ENCODE results near the gene OR8D1. TPM values are rescaled to one million over a fixed set of nuclear protein-coding genes. Genes with fewer than 3 reads are reported as not detected.
"Not testable (repeated sequence)": the region's sequence is repeated elsewhere in the genome, so short reads cannot be mapped to it uniquely, and the experiment has no call there.

OR8D1 gene
- total and polyA plus RNA-seq, 2 donors, result not detected

- Histone ChIP-seq H3K4me1 (ENCODE audit: control insufficient read depth in 2 of 2, insufficient read depth in 2 of 2, low read length in 2 of 2) (no peaks in the 10 kb centered on the region), H3K27ac (ENCODE audit: low read depth in 1 of 2, low read length in 1 of 2) (no peak overlapping the region), H3K27me3 (ENCODE audit: control insufficient read depth in 2 of 2, insufficient read depth in 1 of 2, low read length in 1 of 2) (no peaks in the 10 kb centered on the region), H3K4me3 (ENCODE audit: low read length in 2 of 2) (no peak overlapping the region), H3K36me3 (ENCODE audit: control insufficient read depth in 2 of 2, insufficient read depth in 2 of 2, low read length in 1 of 2) (no peaks in the 10 kb centered on the region), H3K9me3 (ENCODE audit: control insufficient read depth in 2 of 2, insufficient read depth in 1 of 2, low read length in 1 of 2) (no peaks in the 10 kb centered on the region)
- no peak for DNase-seq (ENCODE audit: low read depth in 6 of 9, low spot score in 9 of 9)
- WGBS, result 95% methylated on average over 2 of the region's 2 CpGs
Observed at GRCh38 chr11:124274000-124274399, 39.7 kb downstream of the OR8D1 start.

GRCh38 chr11:124270886-124271285 lies 42.9 kb downstream of the OR8D1 start:
- 81% methylated on average over 7 of the region's 7 CpGs for WGBS
- not testable (repeated sequence) for H3K36me3 ChIP-seq (ENCODE audit: control insufficient read depth in 2 of 2, insufficient read depth in 2 of 2, low read length in 1 of 2); H3K4me3 ChIP-seq (ENCODE audit: low read length in 2 of 2); H3K4me1 ChIP-seq (ENCODE audit: control insufficient read depth in 2 of 2, insufficient read depth in 2 of 2, low read length in 2 of 2); H3K27ac ChIP-seq (ENCODE audit: low read depth in 1 of 2, low read length in 1 of 2); H3K9me3 ChIP-seq (ENCODE audit: control insufficient read depth in 2 of 2, insufficient read depth in 1 of 2, low read length in 1 of 2); H3K27me3 ChIP-seq (ENCODE audit: control insufficient read depth in 2 of 2, insufficient read depth in 1 of 2, low read length in 1 of 2); DNase-seq (ENCODE audit: low read depth in 6 of 9, low spot score in 9 of 9)

- 51% methylated on average over 4 of the region's 4 CpGs for WGBS
- not testable (repeated sequence) for H3K4me1 ChIP-seq (ENCODE audit: control insufficient read depth in 2 of 2, insufficient read depth in 2 of 2, low read length in 2 of 2); H3K27ac ChIP-seq (ENCODE audit: low read depth in 1 of 2, low read length in 1 of 2); H3K36me3 ChIP-seq (ENCODE audit: control insufficient read depth in 2 of 2, insufficient read depth in 2 of 2, low read length in 1 of 2); H3K4me3 ChIP-seq (ENCODE audit: low read length in 2 of 2); H3K27me3 ChIP-seq (ENCODE audit: control insufficient read depth in 2 of 2, insufficient read depth in 1 of 2, low read length in 1 of 2); DNase-seq (ENCODE audit: low read depth in 6 of 9, low spot score in 9 of 9); H3K9me3 ChIP-seq (ENCODE audit: control insufficient read depth in 2 of 2, insufficient read depth in 1 of 2, low read length in 1 of 2)
Observed at GRCh38 chr11:124265041-124265440, 48.7 kb downstream of the OR8D1 start.

- Histone ChIP-seq H3K4me3 (ENCODE audit: low read length in 2 of 2) (no peak within 1 kb of the TSS), H3K9me3 (ENCODE audit: control insufficient read depth in 2 of 2, insufficient read depth in 1 of 2, low read length in 1 of 2) (no peaks in the 10 kb centered on the region), H3K27ac (ENCODE audit: low read depth in 1 of 2, low read length in 1 of 2) (no peak within 1 kb of the TSS), H3K4me1 (ENCODE audit: control insufficient read depth in 2 of 2, insufficient read depth in 2 of 2, low read length in 2 of 2) (no peaks in the 10 kb centered on the region), H3K27me3 (ENCODE audit: control insufficient read depth in 2 of 2, insufficient read depth in 1 of 2, low read length in 1 of 2) (no peaks in the 10 kb centered on the region), H3K36me3 (ENCODE audit: control insufficient read depth in 2 of 2, insufficient read depth in 2 of 2, low read length in 1 of 2) (no peaks in the 10 kb centered on the region)
- 79% methylated on average over 4 of the region's 4 CpGs for WGBS
- DNase-seq (ENCODE audit: low read depth in 6 of 9, low spot score in 9 of 9), result no peak
Observed at GRCh38 chr11:124256076-124256475, 57.7 kb downstream of the OR8D1 start, which contains the start of gene OR8G5. Gene OR8G5 (plus strand): TSS chr11:124256376. CDS start chr11:124264932, 8,556 bp downstream.

Other genes with a start within 250 kb of the OR8D1 start
- 6.0 TPM for gene VWA5A, start 198.5 kb downstream of the OR8D1 start, total RNA-seq
- 15.8 TPM for gene VWA5A, start 198.5 kb downstream of the OR8D1 start, polyA plus RNA-seq
- gene OR10D3, start 130.6 kb downstream of the OR8D1 start, total RNA-seq, result not detected
- not detected for gene OR10D3, start 130.6 kb downstream of the OR8D1 start, polyA plus RNA-seq
- not detected for gene OR8G1, start 72.9 kb downstream of the OR8D1 start, total RNA-seq
- gene OR8G1, start 72.9 kb downstream of the OR8D1 start, polyA plus RNA-seq, result not detected
- 0.05 TPM for gene OR8G5, start 57.6 kb downstream of the OR8D1 start, total RNA-seq
- gene OR8G5, start 57.6 kb downstream of the OR8D1 start, polyA plus RNA-seq, result 0.14 TPM
- not detected for gene OR8D2, start 6.2 kb upstream of the OR8D1 start, total RNA-seq
- gene OR8D2, start 6.2 kb upstream of the OR8D1 start, polyA plus RNA-seq, result not detected
- not detected for gene OR8B2, start 70.5 kb upstream of the OR8D1 start, total RNA-seq
- 0.11 TPM for gene OR8B2, start 70.5 kb upstream of the OR8D1 start, polyA plus RNA-seq
- not detected for gene OR8B3, start 85.1 kb upstream of the OR8D1 start, total RNA-seq
- not detected for gene OR8B3, start 85.1 kb upstream of the OR8D1 start, polyA plus RNA-seq
- gene OR8B4, start 110.9 kb upstream of the OR8D1 start, total RNA-seq, result not detected
- gene OR8B4, start 110.9 kb upstream of the OR8D1 start, polyA plus RNA-seq, result not detected
- gene OR8B8, start 131.7 kb upstream of the OR8D1 start, total RNA-seq, result not detected
- gene OR8B8, start 131.7 kb upstream of the OR8D1 start, polyA plus RNA-seq, result under 0.01 TPM
- not detected for gene OR8B12, start 229.7 kb upstream of the OR8D1 start, total RNA-seq
- gene OR8B12, start 229.7 kb upstream of the OR8D1 start, polyA plus RNA-seq, result not detected